PFSK-1 (cell line): ENCODE results near the gene MYH15.

Experiments used
- FOXP2 ChIP-seq: optimal IDR thresholded peaks from 2 replicates; pipeline ENCODE3; 2011; ENCODE audit warnings: borderline replicate concordance, control low read depth, inconsistent platforms; ENCODE audit not compliant: insufficient read depth; ENCODE audit errors: extremely low read length, extremely low read depth
- POLR2AphosphoS5 ChIP-seq: IDR thresholded peaks from 2 replicates; pipeline ENCODE4 v1.6.1; 2012; ENCODE audit warnings: low read depth, mild to moderate bottlenecking, control low read depth, low read length, moderate library complexity
- REST ChIP-seq, 2 experiments: IDR thresholded peaks; 2 replicates each; pipeline versions ENCODE4 v1.6.1 to v1.8.0; 2011 to 2012; ENCODE audit warnings: low read depth in 2 of 2, low read length in 2 of 2, control low read depth in 1 of 2, inconsistent platforms in 1 of 2, mild to moderate bottlenecking in 1 of 2, moderate library complexity in 1 of 2; ENCODE audit not compliant: insufficient read depth in 1 of 2
- SIN3A ChIP-seq: IDR thresholded peaks from 2 replicates; pipeline ENCODE4 v1.6.1; 2012; ENCODE audit warnings: mild to moderate bottlenecking, low read length, moderate library complexity, borderline replicate concordance; ENCODE audit not compliant: insufficient read depth
- TAF1 ChIP-seq: IDR thresholded peaks from 2 replicates; pipeline ENCODE4 v1.6.1; 2012; ENCODE audit warnings: low read length, control low read depth, borderline replicate concordance; ENCODE audit not compliant: insufficient read depth

Gene MYH15

GRCh38 chr3:108383306-108383705 lies 127.1 kb downstream of the MYH15 start:
- no peak for TF ChIP-seq POLR2AphosphoS5

GRCh38 chr3:108381529-108382140 lies 128.8 kb downstream of the MYH15 start:
- TF ChIP-seq SIN3A, result no peak
- TF ChIP-seq REST (IDR thresholded peaks at IDR 0.05; ENCODE audit: insufficient read depth in 1 of 2, low read depth in 2 of 2, low read length in 2 of 2), result no peak
- TF ChIP-seq POLR2AphosphoS5, result no peak
- TF ChIP-seq TAF1, result no peak
- no peak for TF ChIP-seq FOXP2

- TF ChIP-seq TAF1 (no peak), POLR2AphosphoS5 (no peak), SIN3A (no peak), REST (IDR thresholded peaks at IDR 0.05; ENCODE audit: insufficient read depth in 1 of 2, low read depth in 2 of 2, low read length in 2 of 2) (no peak), FOXP2 (no peak)
Measured at GRCh38 chr3:108380128-108380795, 130.1 kb downstream of the MYH15 start.

- TF ChIP-seq FOXP2 (no peak), SIN3A (no peak), POLR2AphosphoS5 (no peak), REST (IDR thresholded peaks at IDR 0.05; ENCODE audit: insufficient read depth in 1 of 2, low read depth in 2 of 2, low read length in 2 of 2) (no peak), TAF1 (no peak)
Measured at GRCh38 chr3:108378153-108378951, 132.0 kb downstream of the MYH15 start.

- no peak for TF ChIP-seq FOXP2
- no peak for TF ChIP-seq REST (IDR thresholded peaks at IDR 0.05; ENCODE audit: insufficient read depth in 1 of 2, low read depth in 2 of 2, low read length in 2 of 2)
- TF ChIP-seq POLR2AphosphoS5, result no peak
- TF ChIP-seq SIN3A, result no peak
- TF ChIP-seq TAF1, result no peak
Measured at GRCh38 chr3:108377384-108377783, 133.0 kb downstream of the MYH15 start.
